Uterus (tissue), 4 donors: Measurements from ENCODE around the gene MIPOL1. TPM values are rescaled to one million over a fixed set of nuclear protein-coding genes. Genes with fewer than 3 reads are reported as not detected.
A peak's percentile ranks its signal among the peaks of the same experiment; 100 is the strongest.

ENCODE experiments used
- DNase-seq, 2 donors: peaks; one replicate each; pipeline ENCODE4 v3.0.0-alpha.2; 2019 to 2020
- H3K27ac ChIP-seq, 2 donors: fragments of 200-600 bp; sonication (generic); 1 replicate in 1 of 2; 2 replicates in 1 of 2; pipeline ENCODE4 v1.5.1; 2016 to 2018
- H3K27me3 ChIP-seq, 2 donors: fragments of 200-600 bp; sonication (generic); one replicate each; pipeline ENCODE4 v1.5.1; 2018 to 2019; ENCODE audit warnings: control low read depth in 1 of 2
- H3K36me3 ChIP-seq, 2 donors: fragments of 200-600 bp; sonication (generic); one replicate each; pipeline ENCODE4 v1.5.1; 2019; ENCODE audit warnings: control low read depth in 1 of 2
- H3K4me1 ChIP-seq, 2 donors: fragments of 200-600 bp; sonication (generic); one replicate each; pipeline ENCODE4 v1.5.1; 2018 to 2019; ENCODE audit warnings: control low read depth in 1 of 2
- H3K4me3 ChIP-seq, 2 donors: fragments of 200-600 bp; sonication (generic); 1 replicate in 1 of 2; 2 replicates in 1 of 2; pipeline ENCODE4 v1.5.1; 2018 to 2019; ENCODE audit warnings: mild to moderate bottlenecking in 1 of 2
- H3K9me3 ChIP-seq, 2 donors: fragments of 200-600 bp; sonication (generic); one replicate each; pipeline ENCODE4 v1.5.1; 2019; ENCODE audit warnings: control low read depth in 1 of 2
- CTCF ChIP-seq, 4 experiments: fragments of 200-600 bp in 2 of 4; fragments of 450-650 bp in 2 of 4; sonication (generic) in 2 of 4; IDR thresholded peaks; one replicate each; pipeline ENCODE4 v1.5.1; 2016 to 2019; ENCODE audit warnings: antibody characterized with exemption in 4 of 4, mild to moderate bottlenecking in 2 of 4, moderate library complexity in 1 of 4
- POLR2A ChIP-seq, 2 donors: fragments of 450-650 bp; IDR thresholded peaks; one replicate each; pipeline ENCODE4 v1.6.1; 2016; ENCODE audit warnings: antibody characterized with exemption in 2 of 2, mild to moderate bottlenecking in 1 of 2, moderate library complexity in 1 of 2
- intact Hi-C: fragments of 100-400 bp; cut with DNase I; formaldehyde crosslinking; loops from one replicate; pipeline ENCODE4 v1.15.1; 2023; ENCODE audit warnings: low total_unique reads
- total RNA-seq, 4 donors: library from RNA; depleted of rRNA in 3 of 4; stranded (reverse); fragments of >200 nt in 3 of 4; gene quantifications; one replicate each; pipeline versions ENCODE4 v1.1.0 to v1.2.4, GENCODE V29; 2014 to 2023
- donor health status: DM: yes; HTN: yes; CAD: no.

The MIPOL1 gene
- total RNA-seq, 4 donors from 2014 or later: 22.8 to 52.1 (median 39.4) TPM

GRCh38 chr14:37198273-37198598 is 499 bp downstream of the MIPOL1 start:
- no peaks in the 10 kb centered on the region for H3K36me3 ChIP-seq
- H3K27me3 ChIP-seq: no peaks in the 10 kb centered on the region
- no peak for DNase-seq
- no peaks in the 10 kb centered on the region for H3K4me1 ChIP-seq
- intact Hi-C loops: no loop called here
- H3K27ac ChIP-seq: peak overlapping the region; percentile 88 to 92
- TF ChIP-seq POLR2A (IDR thresholded peaks at IDR 0.05) (no peak), CTCF (IDR thresholded peaks at IDR 0.05) (no peak)
- peak overlapping the region; percentile 53 to 59 for H3K4me3 ChIP-seq
- no peaks in the 10 kb centered on the region for H3K9me3 ChIP-seq

GRCh38 chr14:37198907-37199306 is 1.2 kb downstream of the MIPOL1 start:
- Histone ChIP-seq H3K27ac (peak overlapping the region in 1 of 2 donors; percentile 88), H3K9me3 (no peaks in the 10 kb centered on the region), H3K27me3 (no peaks in the 10 kb centered on the region), H3K4me3 (no peak overlapping the region), H3K36me3 (no peaks in the 10 kb centered on the region), H3K4me1 (no peaks in the 10 kb centered on the region)
- intact Hi-C loops: no loop called here
- TF ChIP-seq POLR2A (IDR thresholded peaks at IDR 0.05): no peak
- TF ChIP-seq CTCF (IDR thresholded peaks at IDR 0.05): no peak
- DNase-seq: no peak

- intact Hi-C loops: no loop called here
- no peaks in the 10 kb centered on the region for H3K9me3 ChIP-seq
Measured at GRCh38 chr14:37201724-37202123, 4.0 kb downstream of the MIPOL1 start.

DNA sequence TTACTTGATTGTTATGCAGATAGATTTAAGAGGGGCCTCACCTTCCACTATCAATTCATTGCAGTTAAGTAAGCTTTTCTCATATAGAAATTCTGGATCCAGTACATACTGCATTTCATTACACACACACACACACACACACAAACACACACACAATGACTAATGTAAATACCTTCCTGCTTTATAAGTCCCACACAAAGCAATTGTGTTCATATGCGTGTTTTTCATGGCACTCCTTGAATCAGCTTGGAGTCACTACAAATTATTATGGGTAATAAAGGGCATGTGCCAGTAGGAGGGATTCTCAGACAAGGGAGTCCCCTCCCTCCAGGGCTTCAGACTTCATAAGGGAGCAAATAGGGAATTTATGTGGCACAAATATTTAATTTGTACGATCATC is 4.5 kb downstream of the MIPOL1 start:
- Histone ChIP-seq H3K4me3 (no peak overlapping the region), H3K36me3 (no peaks in the 10 kb centered on the region), H3K27me3 (no peaks in the 10 kb centered on the region), H3K4me1 (no peaks in the 10 kb centered on the region), H3K9me3 (no peaks in the 10 kb centered on the region), H3K27ac (no peak overlapping the region)
- TF ChIP-seq POLR2A (IDR thresholded peaks at IDR 0.05) (no peak), CTCF (IDR thresholded peaks at IDR 0.05) (no peak)
- no peak for DNase-seq
- intact Hi-C loops: no loop called here

More at GRCh38 chr14:37201724-37202123, 4.0 kb downstream of the MIPOL1 start:
- Histone ChIP-seq H3K27ac (no peak overlapping the region), H3K36me3 (no peaks in the 10 kb centered on the region), H3K4me1 (no peaks in the 10 kb centered on the region), H3K27me3 (no peaks in the 10 kb centered on the region), H3K4me3 (no peak overlapping the region)
- no peak for DNase-seq
- TF ChIP-seq POLR2A (IDR thresholded peaks at IDR 0.05) (no peak), CTCF (IDR thresholded peaks at IDR 0.05) (no peak)

DNA sequence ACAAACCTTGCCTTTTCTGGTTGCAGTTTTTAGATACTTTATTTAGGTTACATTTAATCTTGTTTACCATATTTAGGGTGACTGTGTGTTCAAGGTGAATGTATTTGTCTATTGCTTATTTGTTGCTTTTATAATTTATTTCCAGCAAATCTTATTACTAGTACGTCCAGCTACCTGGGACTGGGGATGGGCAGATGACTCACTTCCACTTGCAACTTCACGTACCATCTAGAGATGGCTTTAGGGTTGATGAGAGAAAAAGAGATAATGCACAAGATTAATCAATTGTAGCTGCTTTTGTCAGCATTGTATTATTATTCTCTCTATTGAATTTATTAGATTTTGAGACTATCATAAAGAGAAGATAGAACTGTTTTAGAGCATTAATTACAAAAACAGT is 5.1 kb downstream of the MIPOL1 start:
- intact Hi-C loops: no loop called here
- Histone ChIP-seq H3K9me3 (no peaks in the 10 kb centered on the region), H3K36me3 (no peaks in the 10 kb centered on the region), H3K27me3 (no peaks in the 10 kb centered on the region), H3K27ac (no peak overlapping the region), H3K4me1 (no peaks in the 10 kb centered on the region), H3K4me3 (no peak overlapping the region)
- DNase-seq: no peak
- TF ChIP-seq POLR2A (IDR thresholded peaks at IDR 0.05) (no peak), CTCF (IDR thresholded peaks at IDR 0.05) (no peak)
